Mononuclear cell (primary cell): ENCODE results near the gene BRWD1. TPM values are rescaled to one million over a fixed set of nuclear protein-coding genes. Genes with fewer than 3 reads are reported as not detected.

Source experiments
- H3K27me3 ChIP-seq: 2 replicates; pipeline ENCODE4 v1.6.0; 2011; ENCODE audit warnings: low read length, control low read depth; ENCODE audit not compliant: insufficient read depth
- H3K4me1 ChIP-seq: 2 replicates; pipeline ENCODE4 v1.5.1; 2011; ENCODE audit warnings: mild to moderate bottlenecking, low read length, control low read depth; ENCODE audit not compliant: insufficient read depth
- H3K4me3 ChIP-seq: 2 replicates; pipeline ENCODE4 v1.5.1; 2011; ENCODE audit warnings: mild to moderate bottlenecking, low read length, moderate library complexity
- H3K9me3 ChIP-seq: 2 replicates; pipeline ENCODE4 v1.5.1; 2011; ENCODE audit warnings: low read depth, mild to moderate bottlenecking, control low read depth, low read length
- total RNA-seq: library from RNA; depleted of rRNA; stranded (reverse); fragments of >200 nt; gene quantifications from one replicate; pipeline ENCODE4 v1.2.3, GENCODE V29; 2012

Gene BRWD1
- total RNA-seq, 1 donor = 188 TPM

- no peaks in the 10 kb centered on the region for H3K27me3 ChIP-seq
- no peaks in the 10 kb centered on the region for H3K4me1 ChIP-seq
- no peaks in the 10 kb centered on the region for H3K9me3 ChIP-seq
- no peak overlapping the region for H3K4me3 ChIP-seq
These were observed 104.1 kb downstream of the BRWD1 start for GRCh38 chr21:39209334-39209688.

- Histone ChIP-seq H3K27me3 (no peaks in the 10 kb centered on the region), H3K9me3 (no peaks in the 10 kb centered on the region), H3K4me3 (no peak overlapping the region), H3K4me1 (no peaks in the 10 kb centered on the region)
These were observed 104.7 kb downstream of the BRWD1 start for GRCh38 chr21:39208624-39209333.

- H3K9me3 ChIP-seq = no peaks in the 10 kb centered on the region
- H3K4me1 ChIP-seq = no peaks in the 10 kb centered on the region
- no peaks in the 10 kb centered on the region for H3K27me3 ChIP-seq
- H3K4me3 ChIP-seq = no peak overlapping the region
These were observed 109.3 kb downstream of the BRWD1 start for GRCh38 chr21:39204134-39204533.

- Histone ChIP-seq H3K27me3 (no peaks in the 10 kb centered on the region), H3K4me1 (no peaks in the 10 kb centered on the region), H3K4me3 (no peak overlapping the region), H3K9me3 (no peaks in the 10 kb centered on the region)
These were observed 114.6 kb downstream of the BRWD1 start for GRCh38 chr21:39198800-39199199.

GRCh38 chr21:39197448-39198233 is 115.8 kb downstream of the BRWD1 start:
- Histone ChIP-seq H3K27me3 (no peaks in the 10 kb centered on the region), H3K4me3 (no peak overlapping the region), H3K9me3 (no peaks in the 10 kb centered on the region), H3K4me1 (no peaks in the 10 kb centered on the region)

GRCh38 chr21:39196838-39197237 is 116.6 kb downstream of the BRWD1 start:
- no peak overlapping the region for H3K4me3 ChIP-seq
- no peaks in the 10 kb centered on the region for H3K27me3 ChIP-seq
- no peaks in the 10 kb centered on the region for H3K4me1 ChIP-seq
- H3K9me3 ChIP-seq = no peaks in the 10 kb centered on the region

- Histone ChIP-seq H3K9me3 (no peaks in the 10 kb centered on the region), H3K27me3 (no peaks in the 10 kb centered on the region), H3K4me1 (no peaks in the 10 kb centered on the region), H3K4me3 (no peak overlapping the region)
These were observed 117.1 kb downstream of the BRWD1 start for GRCh38 chr21:39196310-39196709.

- Histone ChIP-seq H3K4me1 (no peaks in the 10 kb centered on the region), H3K9me3 (no peaks in the 10 kb centered on the region), H3K27me3 (no peaks in the 10 kb centered on the region), H3K4me3 (no peak overlapping the region)
These were observed 120.1 kb downstream of the BRWD1 start for GRCh38 chr21:39193380-39193779.

GRCh38 chr21:39189857-39190604 is 123.4 kb downstream of the BRWD1 start:
- no peak overlapping the region for H3K4me3 ChIP-seq
- no peaks in the 10 kb centered on the region for H3K4me1 ChIP-seq
- H3K27me3 ChIP-seq = no peaks in the 10 kb centered on the region
- H3K9me3 ChIP-seq = no peaks in the 10 kb centered on the region

GRCh38 chr21:39188521-39189139 is 124.8 kb downstream of the BRWD1 start:
- Histone ChIP-seq H3K9me3 (no peaks in the 10 kb centered on the region), H3K4me1 (peaks cover 5% of the 10 kb centered on the region), H3K27me3 (no peaks in the 10 kb centered on the region), H3K4me3 (no peak overlapping the region)

GRCh38 chr21:39187141-39187540 is 126.3 kb downstream of the BRWD1 start:
- no peaks in the 10 kb centered on the region for H3K27me3 ChIP-seq
- H3K9me3 ChIP-seq = no peaks in the 10 kb centered on the region
- H3K4me3 ChIP-seq = no peak overlapping the region
- peaks cover 11% of the 10 kb centered on the region for H3K4me1 ChIP-seq

- no peaks in the 10 kb centered on the region for H3K9me3 ChIP-seq
- H3K4me3 ChIP-seq = no peak overlapping the region
- H3K27me3 ChIP-seq = no peaks in the 10 kb centered on the region
- peaks cover 16% of the 10 kb centered on the region for H3K4me1 ChIP-seq
These were observed 126.8 kb downstream of the BRWD1 start for GRCh38 chr21:39186676-39187075.

- Histone ChIP-seq H3K4me3 (no peak overlapping the region), H3K27me3 (no peaks in the 10 kb centered on the region), H3K9me3 (no peaks in the 10 kb centered on the region), H3K4me1 (peaks cover 17% of the 10 kb centered on the region)
These were observed 128.3 kb downstream of the BRWD1 start for GRCh38 chr21:39185157-39185556.

GRCh38 chr21:39184050-39184980 is 129.1 kb downstream of the BRWD1 start:
- H3K4me3 ChIP-seq = peak overlapping the region; percentile 85
- H3K27me3 ChIP-seq = no peaks in the 10 kb centered on the region
- peaks cover 17% of the 10 kb centered on the region for H3K4me1 ChIP-seq
- no peaks in the 10 kb centered on the region for H3K9me3 ChIP-seq
